GM20000 (cell line): Measurements from ENCODE around the gene ZNF792.
"Not testable (repeated sequence)": the region's sequence is repeated elsewhere in the genome, so short reads cannot be mapped to it uniquely, and the experiment has no call there.

Experiments used
- DNase-seq: peaks from one replicate; pipeline ENCODE4 v3.0.0; 2012; ENCODE audit warnings: low spot score
- TF ChIP-seq, protein P1 (sequence below): IDR thresholded peaks from 2 replicates; pipeline ENCODE4 v1.5.1; 2012; ENCODE audit warnings: mild to moderate bottlenecking, control low read depth; ENCODE audit errors: extremely low read depth, missing control alignments

Gene ZNF792

DNA sequence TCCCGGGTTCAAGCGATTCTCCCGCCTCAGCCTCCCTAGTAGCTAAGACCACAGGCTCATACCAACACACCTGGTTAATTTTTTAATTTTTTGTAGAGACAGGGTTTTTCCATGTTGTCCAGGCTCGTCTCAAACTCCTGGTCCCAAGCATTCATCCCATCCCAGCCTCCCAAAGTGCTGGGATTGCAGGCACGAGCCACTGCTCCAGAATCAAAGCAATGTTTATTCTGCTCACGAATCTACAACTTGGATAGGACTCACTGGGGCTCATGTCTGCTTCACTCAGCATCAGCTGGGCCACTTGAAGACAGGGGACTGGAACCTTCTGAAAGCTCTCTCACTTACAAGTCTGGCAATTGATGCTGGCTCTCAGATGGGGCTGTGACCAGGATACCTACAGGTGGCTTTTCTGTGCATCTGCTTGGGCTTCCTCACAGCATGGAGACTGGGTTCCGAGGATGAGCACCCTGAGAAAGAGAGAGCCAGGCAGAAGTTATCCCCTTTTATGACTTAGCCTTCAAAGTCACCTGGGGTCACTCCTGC, 8.2 kb upstream of the ZNF792 start:
- DNase-seq: no peak
- TF ChIP-seq, protein P1, sequence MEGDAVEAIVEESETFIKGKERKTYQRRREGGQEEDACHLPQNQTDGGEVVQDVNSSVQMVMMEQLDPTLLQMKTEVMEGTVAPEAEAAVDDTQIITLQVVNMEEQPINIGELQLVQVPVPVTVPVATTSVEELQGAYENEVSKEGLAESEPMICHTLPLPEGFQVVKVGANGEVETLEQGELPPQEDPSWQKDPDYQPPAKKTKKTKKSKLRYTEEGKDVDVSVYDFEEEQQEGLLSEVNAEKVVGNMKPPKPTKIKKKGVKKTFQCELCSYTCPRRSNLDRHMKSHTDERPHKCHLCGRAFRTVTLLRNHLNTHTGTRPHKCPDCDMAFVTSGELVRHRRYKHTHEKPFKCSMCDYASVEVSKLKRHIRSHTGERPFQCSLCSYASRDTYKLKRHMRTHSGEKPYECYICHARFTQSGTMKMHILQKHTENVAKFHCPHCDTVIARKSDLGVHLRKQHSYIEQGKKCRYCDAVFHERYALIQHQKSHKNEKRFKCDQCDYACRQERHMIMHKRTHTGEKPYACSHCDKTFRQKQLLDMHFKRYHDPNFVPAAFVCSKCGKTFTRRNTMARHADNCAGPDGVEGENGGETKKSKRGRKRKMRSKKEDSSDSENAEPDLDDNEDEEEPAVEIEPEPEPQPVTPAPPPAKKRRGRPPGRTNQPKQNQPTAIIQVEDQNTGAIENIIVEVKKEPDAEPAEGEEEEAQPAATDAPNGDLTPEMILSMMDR: no peak

- not testable (repeated sequence) for DNase-seq
These were observed 6.3 kb upstream of the ZNF792 start for GRCh38 chr19:34970185-34970780.

GRCh38 chr19:34969721-34970120, 5.7 kb upstream of the ZNF792 start:
- TF ChIP-seq, protein P1: no peak

DNA sequence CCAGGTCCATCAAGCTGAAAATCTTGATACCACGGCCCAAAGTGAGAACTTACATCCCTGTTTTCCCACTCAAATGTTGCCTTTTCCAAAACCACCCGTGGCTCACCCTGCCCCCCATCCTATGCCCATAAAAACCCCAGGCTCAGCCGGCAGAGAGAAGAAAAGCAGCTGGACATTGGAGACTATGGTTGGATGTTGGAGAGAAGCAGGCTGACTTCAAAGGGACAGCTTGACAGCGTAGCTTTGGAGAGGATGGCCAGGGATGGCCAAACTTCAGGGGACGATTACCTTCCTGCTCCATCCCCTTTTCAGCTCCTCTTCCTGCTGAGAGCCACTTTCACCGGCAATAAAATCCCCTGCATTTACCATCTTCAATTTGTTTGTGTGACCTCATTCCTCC, 3.5 kb upstream of the ZNF792 start:
- TF ChIP-seq, protein P1: no peak
- DNase-seq: no peak

More at GRCh38 chr19:34969721-34970120, 5.7 kb upstream of the ZNF792 start:
- no peak for DNase-seq

DNA sequence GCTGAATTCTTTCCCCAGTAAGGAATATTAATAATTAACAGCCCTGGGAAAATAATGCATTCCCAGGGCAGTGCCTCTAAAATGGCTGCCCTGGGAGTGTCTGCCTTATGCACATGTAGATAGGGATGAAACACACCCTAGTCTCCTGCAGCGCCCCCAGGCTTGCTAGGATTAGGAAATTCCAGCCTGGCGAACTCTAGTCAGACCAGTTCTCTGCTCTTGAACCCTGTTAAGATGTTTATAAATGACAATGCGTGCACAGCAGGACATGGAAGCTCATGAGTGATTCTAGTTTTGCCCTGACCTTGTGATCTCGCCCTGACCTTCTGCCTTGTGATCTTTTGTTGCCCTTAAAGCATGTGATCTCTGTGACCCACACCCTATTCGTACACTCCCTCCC, 1.5 kb upstream of the ZNF792 start:
- not testable (repeated sequence) for DNase-seq

DNA sequence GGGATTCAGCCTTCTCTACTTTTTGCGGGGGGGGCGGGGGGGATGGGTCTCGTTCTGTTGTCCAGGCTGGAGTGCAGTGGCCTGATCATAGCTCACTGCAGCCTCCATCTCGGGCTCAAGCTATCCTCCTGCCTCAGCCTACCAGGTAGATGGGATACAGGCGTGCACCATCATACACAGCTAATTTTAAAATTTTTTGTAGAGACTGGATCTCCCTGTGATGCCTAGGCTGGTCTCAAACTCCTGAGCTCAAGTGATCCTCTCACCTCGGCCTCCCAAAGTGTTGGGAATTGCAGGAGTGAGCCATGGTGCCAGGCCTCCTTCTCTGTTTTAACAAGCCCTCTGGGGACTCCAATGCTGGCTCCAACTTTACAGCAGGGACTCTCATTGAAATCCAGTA, 569 bp upstream of the ZNF792 start:
- TF ChIP-seq, protein P1: no peak
- no peak for DNase-seq

DNA sequence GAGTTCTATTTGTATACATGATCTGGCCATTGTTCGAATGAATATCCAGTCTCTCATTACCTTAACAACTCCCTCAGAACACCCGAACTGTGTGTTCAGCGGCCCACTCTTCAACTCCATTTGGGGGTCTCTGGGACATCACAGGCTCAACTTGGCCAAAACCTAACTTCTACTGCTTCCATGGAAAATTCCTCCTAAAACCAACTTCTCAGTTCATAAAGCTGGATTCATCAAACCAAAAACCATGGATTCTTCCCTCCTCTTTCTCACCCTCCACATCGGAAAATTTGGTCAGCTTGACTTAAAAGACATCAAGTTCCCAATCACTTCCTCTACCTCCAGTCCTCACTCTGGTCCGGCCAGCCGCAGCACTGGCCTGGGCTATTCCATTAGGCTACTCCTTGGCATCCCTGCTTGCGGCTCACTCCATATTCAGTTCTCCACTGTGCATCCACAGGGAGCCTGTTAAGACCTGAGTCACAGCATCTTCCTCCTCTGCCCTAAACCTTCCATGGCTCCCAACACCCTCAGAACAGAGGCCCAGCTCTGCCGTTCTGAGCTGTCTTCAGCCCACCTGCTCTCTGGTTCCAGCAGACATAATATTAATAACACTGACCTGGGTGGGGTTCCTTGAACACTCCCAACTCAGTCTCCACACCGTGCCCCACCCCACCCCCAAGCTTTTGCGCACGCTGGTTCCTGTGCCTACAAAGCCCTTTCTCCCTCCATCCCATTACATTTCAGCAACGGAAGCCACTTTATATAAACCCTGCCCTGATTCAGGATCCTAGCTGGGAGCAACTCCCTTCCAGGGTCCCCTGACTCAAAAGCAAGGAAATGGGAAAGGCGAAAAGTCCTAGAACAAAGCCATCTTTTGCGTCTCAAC, 1.1 kb downstream of the ZNF792 start:
- DNase-seq: peak; percentile 36
- TF ChIP-seq, protein P1: no peak

DNA sequence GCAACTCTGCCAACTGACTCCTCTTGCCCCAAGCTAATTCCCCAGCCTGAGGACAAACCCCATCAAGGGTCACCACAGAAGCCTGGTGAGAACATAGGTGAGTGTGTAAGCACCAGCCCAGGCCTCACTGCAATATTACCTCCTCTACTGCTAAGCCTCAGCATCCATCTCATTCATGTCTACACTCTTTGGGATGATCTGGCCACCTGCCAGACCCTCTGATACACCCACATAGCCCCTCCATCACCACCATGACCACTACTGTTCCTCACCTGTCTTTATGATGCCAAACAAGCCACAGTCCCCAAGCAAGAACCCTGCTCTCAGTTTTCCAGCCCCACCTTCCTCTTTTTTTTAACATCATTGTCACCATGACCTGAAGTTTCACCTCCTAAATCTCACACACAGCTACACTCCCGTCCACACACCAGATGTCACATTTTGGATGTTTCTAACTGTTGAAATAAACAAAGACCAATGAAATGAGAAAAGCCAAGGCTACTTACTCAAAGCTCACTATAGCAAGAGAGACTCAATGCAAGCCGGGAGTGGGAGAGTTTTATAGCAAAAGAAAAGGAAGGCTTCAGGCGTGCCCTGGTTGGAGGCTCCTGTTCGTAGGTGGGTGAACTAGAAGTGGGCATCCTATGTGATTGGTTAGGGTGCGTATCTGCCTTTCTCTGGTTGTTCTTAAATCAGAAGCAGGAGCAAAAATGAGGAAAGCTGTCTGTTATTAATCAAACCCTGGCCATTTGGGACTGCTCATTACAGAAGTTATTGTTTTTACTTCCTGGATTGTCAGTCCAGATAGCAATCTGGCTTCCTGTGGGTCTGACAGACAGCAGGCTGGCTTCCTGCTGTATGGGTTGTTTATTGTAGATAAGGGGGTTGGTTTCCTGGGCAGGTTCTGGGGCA, 2.0 kb downstream of the ZNF792 start:
- no peak for DNase-seq
- TF ChIP-seq, protein P1: no peak
